HG02763 (cell line): Measurements from ENCODE around the gene FSD2.
"Not testable (repeated sequence)": the region's sequence is repeated elsewhere in the genome, so short reads cannot be mapped to it uniquely, and the experiment has no call there.

Experiments used
- ATAC-seq: cut with Tn5 transposase; IDR thresholded peaks from one replicate; pipeline ENCODE4 v1.9.1; 2021; ENCODE audit warnings: mild to moderate bottlenecking, moderate library complexity; ENCODE audit not compliant: unreplicated experiment

The FSD2 gene

DNA sequence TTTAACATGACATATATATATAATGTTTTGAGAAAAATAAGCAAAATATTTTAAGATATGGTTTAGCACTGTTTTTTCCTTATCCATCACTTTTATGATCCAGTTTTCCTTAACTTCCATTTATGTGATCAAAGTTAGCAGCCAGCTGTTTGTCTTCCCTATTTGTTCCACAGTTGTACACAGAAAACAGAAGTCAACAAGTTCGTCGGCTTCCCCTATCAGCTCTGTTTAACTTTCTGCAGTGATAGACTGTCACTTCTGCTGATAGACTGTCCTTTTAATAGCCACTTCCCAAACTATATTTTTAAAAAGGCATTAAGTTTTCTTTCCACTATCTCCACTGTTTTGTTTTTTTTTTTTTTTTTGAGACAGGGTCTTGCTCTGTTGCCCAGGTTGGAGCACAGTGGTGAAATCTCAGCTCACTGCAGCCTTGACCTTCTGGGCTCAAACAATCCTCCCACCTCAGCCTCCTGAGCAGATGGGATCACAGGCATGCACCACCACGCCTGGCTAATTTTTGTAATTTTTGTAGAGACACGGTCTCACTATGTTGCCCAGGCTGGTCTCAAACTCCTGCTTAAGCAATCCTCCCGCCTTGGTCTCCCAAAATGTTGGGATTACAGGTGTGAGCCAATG lies 7.2 kb downstream of the FSD2 start:
- ATAC-seq: no peak

DNA sequence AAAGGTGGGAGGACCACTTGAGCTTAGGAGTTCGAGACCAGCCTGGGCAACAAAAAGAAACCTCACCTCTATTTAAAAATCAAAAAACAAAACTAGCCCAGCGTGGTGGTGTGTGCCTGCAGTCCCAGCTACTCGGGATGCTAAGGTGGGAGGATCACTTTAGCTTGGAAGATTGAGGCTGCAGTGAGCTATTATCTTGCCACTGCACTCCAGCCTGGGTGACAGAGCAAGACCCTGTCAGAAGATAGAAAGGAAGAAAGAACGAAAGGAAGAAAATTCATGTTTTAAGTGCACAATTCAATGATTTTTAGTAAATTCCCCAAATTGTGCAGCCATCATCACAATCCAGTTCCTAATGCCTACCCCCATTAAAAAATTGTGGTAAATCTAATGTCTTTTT lies 7.8 kb downstream of the FSD2 start:
- no peak for ATAC-seq

DNA sequence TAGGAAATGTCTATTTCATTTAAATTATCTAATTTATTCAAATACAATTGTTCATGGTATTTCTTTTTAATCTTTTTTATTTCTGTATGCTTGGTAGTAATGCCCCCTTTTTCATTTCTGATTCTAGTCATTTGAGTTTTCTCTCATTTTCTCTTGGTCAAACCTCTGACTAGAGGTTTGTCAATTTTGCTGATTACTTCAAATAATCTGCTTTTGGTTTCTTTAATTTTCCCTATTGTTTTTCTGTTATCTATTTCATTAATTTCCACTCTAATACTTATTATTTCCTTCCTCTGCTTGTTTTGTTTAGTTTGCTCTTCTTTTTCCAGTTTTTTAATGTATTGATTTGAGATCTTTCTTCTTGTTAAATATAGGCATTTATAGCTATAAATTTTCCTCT lies 12.1 kb downstream of the FSD2 start:
- no peak for ATAC-seq

DNA sequence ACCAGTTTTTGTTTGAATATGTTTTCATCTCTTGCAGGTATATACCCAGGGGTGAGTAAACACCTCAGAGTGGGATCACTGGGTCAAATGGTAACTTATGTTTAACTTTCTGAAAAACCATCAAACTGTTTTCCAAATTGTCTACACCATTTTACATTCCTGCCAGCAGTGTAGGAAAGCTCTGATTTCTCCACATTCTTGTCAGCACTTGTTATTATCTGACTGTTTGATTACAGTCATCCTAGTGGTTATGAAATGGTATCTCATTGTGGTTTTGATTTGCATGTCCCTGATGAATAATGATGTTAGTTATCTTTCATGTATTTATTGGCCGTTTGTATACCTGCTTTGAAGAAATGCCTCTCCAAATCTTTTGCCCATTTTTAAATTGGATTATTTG lies 13.8 kb downstream of the FSD2 start:
- no peak for ATAC-seq

DNA sequence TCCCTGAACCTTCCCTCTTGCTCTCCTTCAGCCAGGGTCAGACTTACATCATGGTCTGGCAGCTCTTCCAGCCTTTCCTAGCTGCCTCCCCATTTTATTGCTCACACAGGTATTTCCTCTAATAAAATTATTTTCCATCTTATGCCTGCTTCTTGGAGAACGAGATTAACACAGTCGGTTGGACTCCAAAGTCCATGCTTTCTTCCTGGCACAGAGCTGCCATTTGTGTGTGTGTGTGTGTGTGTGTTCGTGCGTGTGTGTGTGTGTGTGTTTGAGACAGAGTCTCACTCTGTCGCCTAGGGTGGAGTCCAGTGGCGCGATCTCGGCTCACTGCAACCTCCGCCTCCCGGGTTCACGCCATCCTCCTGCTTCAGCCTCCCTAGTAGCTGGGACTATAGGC lies 15.5 kb downstream of the FSD2 start:
- no peak for ATAC-seq

DNA sequence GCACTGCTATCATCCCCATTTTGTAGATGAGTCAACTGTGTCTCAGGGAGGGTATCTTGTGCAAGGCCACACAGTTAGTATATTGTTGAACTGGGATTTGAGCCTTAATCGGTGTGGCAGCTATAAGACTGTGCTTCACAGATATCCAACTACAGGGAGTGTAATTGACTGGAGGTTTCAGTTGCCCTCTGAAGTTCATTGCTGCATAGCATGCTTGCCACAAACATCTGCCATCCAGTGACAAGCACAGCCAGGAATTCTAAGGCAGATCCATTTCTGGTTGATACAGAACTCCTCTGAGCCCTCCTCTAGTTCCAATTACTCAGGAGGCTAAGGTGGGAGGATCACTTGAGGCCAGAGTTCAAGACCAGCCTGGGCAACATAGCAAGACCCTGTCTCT lies 16.4 kb downstream of the FSD2 start:
- ATAC-seq: no peak

DNA sequence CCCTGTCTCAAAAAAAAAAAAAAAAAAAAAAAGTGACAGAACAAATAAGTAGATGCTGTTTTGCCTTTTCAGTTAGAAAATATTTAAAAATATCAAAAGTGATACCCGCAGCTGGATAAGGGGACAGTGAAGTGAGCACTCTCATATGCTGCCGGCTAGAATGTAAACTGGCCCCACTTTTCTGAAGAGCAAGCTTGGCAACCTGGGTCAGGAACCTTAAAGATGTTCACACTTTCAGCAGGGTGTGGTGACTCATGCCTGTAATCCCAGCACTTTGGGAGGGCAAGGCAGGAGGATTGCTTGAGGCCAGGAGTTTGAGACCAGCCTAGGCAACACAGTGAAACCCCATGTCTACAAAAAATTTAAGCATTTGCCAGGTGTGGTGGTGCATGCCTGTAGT lies 17.4 kb downstream of the FSD2 start:
- ATAC-seq: no peak

DNA sequence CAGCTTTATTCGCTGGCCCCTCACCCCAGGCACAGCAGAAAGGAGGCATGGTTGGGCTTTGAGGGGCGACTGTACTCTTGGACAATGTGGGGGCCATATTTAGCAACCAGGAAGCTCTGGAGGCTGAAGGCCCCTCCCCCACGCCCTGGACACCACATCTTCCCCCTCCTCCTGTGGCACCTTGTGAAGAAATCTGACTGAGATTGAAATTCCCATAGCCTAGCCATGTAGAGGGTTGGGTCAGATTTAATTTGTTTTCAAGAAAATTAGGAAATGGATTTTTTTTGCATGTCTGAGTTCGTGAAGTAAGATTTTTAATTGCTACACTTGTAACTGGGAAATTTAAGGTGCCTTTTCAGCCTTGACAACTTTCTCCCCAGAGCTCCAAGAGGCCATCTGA lies 24.5 kb downstream of the FSD2 start:
- ATAC-seq: no peak

DNA sequence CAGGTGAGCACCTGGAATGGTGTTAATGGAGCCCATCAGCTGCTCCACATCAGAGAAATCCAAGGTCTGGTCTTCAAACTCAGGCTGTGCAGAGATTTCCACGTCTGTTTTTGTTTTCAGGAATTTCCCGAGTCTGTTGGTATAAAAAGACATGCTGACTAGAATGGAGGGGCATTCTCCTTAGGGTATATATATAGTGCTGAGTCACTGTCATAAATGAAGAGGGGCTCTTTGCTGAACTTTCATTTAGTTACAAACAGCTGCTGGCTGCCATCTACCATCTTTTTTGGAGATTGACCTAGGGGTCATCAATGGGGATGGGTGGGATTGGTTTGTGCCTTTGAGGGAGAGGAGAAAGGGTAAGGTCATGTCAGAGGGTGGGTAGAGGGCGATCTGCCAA lies 27.1 kb downstream of the FSD2 start:
- no peak for ATAC-seq

DNA sequence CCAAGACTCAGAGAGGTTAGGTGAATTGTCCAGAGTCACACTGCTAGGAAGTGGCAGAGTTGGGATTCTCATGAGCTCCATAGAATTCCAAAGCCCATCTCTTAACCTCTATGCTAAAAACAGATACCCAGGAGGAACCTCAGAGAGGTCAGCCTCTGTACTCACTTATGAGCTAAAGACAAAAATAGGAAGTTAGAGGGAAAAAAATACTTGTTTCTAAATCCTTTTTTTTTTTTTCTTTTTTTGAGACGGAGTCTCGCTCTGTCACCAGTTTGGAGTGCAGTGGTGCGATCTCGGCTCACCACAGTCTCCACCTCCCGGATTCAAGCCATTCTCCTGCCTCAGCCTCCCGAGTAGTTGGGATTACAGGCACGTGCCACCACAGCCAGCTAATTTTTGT lies 31.4 kb downstream of the FSD2 start:
- no peak for ATAC-seq

DNA sequence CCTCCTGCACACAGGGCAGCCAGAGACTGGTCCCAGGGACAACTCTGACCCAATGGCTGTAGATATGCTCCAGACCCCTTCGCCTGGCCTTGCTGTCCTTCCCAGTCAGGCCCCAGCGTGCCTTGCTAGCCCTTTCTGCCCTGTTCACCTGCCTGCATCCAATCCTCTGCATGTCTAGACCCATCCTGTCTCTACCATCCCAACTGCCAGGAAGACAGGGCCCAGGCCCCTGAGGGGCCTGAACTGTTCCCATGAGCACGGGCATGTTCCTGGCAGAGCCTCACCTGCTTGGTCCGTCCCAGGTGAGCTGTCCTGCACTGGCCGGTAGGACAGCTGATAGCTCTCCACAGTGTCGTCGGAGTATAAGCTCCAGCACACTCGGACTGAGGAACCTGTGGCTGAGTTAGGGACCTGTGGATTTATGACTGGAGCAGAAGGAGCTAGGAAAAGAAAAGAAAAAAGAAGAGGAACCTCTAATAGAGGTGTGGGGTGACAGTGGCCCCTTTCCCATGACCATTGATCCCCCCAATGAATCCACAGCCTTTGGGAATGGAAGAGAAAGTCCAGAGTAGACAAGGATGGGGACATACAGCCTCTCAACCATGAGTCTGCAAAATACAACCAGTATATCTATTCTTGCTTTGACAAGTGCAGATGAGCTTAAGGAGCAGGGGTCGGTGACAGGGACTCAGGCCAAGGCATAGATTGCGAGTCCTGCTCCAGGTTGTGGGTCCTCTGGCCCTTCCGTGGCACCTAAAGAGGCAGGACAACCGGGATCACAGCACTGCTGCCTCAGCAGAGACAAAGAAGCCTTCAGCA lies 33.9 kb downstream of the FSD2 start:
- ATAC-seq: no peak

DNA sequence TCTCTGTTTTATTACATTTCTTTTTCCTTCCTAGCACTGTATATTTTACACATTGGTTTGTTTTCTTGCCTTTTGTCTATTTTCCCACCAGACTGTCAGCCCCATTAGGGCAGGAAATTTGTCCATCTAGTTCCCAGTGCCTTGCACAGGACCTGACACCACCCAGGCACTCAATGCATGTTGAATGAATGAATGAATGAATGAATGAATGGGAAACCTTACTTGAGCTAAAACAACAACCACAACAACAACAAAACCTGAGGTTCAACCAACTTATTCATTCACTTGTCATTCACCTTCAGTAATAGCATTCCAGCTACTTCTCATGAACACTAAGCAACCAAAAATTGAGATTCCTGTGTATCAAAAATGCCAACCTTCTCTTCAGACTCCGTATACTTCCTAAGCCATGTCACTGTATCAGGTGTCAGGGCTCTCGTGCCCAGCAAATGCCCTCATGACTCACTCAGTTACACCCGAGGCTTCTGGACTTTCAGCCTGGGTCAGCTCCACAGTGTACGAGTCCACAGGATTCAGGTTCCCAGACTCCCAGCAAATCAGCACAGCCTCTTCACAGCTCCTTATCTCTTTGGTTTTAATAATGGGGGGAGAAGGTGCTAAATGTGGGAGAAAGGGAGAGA lies 37.3 kb downstream of the FSD2 start:
- no peak for ATAC-seq

DNA sequence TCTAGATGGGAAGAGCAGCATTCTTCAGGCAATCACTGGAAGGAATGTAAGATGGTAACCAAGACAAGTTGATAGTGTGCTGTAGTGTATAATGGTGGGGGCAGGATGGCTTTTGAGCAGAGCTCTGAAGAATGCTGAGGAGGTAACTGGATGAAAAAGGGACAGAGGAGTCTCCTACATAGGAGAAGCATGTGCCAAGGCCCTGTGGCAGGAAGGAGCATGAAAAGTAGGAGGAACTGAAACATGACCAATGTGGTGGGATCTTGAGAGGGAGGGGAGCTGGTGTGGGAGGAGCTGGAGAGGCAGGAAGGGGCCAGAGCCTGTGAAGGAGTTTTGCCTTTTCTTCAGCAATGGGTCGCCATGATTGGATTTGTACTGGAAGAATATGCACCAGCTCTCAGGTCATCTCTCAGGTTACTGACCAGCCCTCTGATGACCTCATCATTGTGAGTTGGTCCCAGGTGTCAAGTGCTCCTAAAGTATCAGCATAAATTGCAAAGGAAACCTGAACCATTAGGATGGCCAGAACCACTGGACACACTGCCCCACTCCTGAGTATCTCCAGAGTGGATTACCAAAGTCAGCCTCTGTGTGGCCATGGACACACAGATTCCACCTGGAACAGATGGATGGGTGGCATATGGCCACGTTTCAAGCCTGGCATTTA lies 38.6 kb downstream of the FSD2 start:
- ATAC-seq: no peak

DNA sequence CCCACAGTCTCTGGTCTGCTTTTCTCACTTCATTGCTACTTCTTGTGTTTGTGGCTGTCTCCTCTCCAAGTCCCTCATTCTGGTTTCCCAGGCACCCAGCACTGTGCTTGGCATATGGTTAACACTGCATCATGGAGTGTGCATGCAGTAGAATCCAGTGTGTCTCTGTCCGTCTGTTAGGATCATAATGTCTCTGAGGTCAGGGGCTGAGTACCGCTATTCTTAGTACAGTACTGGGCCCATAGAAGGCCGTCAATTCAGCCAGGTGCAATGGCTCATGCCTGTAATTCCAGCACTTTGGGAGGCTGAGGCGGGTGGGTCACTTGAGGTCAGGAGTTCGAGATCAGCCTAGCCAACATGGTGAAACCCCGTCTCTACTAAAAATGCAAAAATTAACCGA lies 39.7 kb downstream of the FSD2 start:
- not testable (repeated sequence) for ATAC-seq

DNA sequence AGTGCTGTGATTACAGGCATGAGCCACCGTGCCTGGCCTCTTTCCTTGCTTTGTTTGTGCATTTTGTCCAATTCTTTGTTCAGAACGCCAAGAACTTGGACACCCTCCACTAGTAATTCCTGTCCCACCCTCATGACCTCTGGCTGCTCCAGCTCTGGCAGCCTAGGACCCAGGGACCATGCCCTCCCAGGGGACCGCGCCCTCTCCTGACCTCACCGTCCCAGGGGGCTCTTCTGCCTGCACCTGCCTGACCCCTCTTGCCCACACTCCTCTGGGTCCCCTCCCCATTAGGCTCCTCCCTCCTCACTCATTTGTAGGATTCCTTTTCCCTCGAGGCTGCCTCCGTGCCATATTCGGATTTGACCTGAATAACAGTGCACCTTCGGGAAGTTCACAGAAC lies 41.1 kb downstream of the FSD2 start:
- ATAC-seq: no peak

DNA sequence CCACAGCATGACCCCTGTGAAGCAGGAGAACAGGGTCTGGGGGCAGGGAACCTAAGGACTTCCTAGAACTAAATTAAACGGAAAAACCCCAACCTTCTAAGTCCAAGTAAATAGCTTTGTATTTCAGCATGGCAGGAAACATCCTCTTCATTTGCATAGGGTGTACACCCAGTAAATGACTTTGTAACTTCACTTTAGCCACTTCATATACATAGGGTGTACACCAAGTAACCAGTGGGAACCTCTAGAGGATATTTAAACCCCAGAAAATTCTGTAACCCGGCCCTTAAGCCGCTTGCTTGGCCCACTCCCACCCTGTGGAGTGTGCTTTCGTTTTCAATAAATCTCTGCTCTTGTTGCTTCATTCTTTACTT lies 41.8 kb downstream of the FSD2 start:
- ATAC-seq: no peak

DNA sequence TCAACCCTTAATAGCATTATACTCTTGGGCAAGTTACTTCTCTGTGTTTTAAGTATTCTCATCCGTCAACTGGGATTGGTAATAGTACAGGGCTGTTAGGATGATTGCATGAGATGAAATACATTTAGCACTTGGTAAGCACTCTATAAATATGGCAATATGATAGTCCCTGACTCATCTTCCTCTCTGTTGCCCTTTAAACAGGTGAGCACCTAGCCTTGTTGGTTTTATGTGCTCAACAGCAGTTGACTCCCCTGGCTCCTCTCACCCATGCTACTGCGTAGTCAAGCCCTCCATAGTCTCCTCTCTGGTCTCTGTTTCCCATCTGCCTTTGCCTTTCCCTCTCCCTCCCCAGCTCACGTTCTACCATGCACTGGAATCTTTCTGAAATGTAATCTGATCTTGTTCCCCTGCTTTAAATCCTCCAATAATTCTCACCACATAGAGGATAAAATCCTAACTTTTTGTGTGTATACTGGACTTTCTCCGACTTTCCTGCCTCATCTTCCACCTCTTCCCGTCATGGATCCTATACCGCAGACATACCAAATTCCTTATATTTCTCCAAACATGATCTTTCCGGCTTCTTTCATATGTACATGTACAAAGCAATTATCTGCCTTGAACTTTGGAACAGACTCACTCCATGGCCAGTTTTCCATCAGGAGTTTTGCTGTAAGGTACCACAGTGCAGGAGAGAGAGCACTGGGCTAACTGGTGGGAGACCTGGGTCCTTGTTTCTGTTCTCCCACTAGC lies 42.3 kb downstream of the FSD2 start:
- no peak for ATAC-seq

DNA sequence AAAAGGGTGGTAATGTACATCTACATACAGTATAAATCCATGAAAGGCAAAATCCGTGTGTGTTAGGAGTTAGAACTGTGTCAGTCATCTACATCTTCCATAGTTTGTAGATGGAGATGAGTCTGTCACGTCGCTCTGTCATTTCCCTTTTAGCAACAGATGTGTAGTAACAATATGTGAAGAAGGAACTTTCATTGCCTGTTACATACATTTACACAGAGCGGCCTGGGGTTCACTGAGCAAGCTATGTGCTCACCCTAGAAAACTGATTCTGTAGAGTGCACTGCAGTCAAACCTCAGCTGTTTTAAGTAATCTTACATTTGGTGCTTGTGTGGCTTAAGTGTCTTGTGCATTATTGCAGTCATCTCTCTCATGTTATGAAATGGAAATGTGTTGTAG lies 54.6 kb downstream of the FSD2 start:
- ATAC-seq: no peak

DNA sequence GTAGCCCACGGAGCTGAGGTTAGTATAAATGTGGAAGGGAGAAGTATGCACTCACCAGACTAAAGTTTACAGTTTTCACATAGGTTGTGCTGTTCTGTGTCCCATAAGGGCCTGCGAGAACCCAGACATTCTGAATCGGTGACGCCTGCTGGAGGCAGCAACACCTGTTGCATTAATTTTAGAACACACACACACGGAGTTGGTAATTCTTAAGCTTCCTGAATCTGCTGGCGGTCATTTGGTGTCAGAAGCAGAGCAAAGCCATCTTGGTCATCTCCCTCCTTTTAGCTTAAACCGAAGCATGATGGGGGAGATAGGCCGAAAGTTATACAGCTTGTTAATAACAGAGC lies 55.1 kb downstream of the FSD2 start:
- ATAC-seq: peak; percentile 12

DNA sequence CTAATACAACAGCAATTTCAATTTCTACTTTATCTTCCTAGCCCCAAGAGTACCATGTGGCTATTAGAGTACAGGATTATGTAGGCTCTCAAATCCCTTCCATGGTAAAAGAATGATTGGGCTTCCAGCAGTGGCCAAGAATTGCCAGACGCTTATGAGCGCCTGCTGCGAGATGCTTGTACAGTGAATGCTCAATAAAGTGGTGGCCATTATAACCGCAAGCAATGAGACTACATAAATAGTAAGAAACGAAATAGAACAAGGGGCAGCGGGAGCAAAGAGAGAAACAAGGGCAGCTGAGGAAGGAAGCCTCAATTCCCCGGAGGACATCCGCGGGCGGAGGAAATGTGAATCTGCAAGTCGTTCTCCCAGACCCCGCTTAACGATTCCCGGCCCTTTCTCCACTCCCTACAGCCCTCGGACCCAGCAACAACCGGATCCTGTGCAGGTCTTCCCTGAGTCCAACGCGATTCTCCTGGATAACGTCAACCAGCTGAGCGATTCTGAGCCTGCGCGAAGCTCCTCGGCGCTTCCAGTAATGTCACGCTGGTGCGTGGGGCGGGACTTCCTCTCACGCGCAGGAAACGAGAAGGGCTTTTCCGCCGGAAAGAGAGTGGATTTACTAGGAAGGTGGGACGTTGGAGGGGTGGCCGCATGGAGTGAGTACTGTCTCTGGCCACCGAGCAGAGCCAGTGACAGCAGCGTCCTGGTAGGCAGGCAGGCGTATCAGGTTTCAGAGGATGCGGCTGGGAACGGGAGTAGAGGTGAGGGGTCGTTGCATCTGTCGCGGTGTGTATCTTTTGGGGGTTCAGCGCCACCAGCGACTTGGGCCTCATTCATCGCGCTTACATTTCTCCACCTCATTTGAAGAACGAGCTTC lies 55.7 kb downstream of the FSD2 start:
- ATAC-seq: peak; percentile 93
